Measurements from ENCODE around the gene LMNTD1.
"Not testable (repeated sequence)": the region's sequence is repeated elsewhere in the genome, so short reads cannot be mapped to it uniquely, and the experiment has no call there.

Gene LMNTD1

DNA sequence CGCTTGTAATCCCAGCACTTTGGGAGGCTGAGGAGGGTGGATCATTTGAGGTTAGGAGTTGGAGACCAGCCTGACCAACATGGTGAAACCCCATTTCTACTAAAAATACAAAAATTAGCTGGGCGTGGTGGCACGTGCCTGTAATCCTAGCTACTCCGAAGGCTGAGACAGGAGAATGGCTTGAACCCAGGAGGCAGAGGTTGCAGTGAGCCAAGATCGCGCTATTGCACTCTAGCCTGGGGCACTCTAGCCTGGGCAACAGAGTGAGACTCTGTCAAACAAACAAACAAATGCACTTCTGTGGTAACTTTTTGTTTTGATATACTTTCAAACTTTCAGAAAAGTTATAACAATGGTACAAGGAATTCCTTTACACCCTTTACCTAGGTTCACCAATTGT is 126.3 kb downstream of the LMNTD1 start:
- not testable (repeated sequence) for DNase-seq

Data from activated effector memory CD4-positive, alpha-beta T cell treated with Interleukin-2 at 50 U/mL for 16 hours (primary cell).